ENCODE results near the gene ITIH2. TPM values are rescaled to one million over a fixed set of nuclear protein-coding genes. Genes with fewer than 3 reads are reported as not detected.

Gene ITIH2
- total and polyA plus RNA-seq, 4 donors = 261 to 1,345 (median 532) TPM

DNA sequence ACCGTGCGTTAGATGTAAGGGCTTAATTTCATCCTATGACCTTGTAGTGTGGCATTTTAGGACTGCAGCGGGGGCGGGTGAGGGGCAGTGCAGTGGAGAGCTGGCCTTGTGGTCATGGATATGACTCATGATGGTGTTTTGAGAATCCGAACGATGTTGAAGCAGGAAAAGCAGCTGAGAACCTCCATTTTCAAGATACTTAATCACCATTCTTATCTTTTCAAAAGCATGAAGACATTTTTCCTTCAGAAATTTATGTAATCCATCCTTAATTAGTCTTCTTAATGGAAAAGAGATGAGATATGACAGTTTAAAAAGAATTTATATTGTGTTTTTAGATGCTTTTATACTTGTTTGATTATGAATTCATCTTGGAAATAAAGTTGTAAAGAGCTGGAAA, 94.5 kb downstream of the ITIH2 start:
- no peak overlapping the region for H3K9ac ChIP-seq (ENCODE audit: low read depth in 1 of 2, low read length in 2 of 2)
- no peak for DNase-seq (ENCODE audit: low spot score)

More for the DNA sequence above, 94.5 kb downstream of the ITIH2 start:
- H3K4me1 ChIP-seq (ENCODE audit: control insufficient read depth in 4 of 4, insufficient read depth in 4 of 4, low read length in 3 of 4) = peaks cover 3 to 15% (median 9%) of the 10 kb centered on the region in 4 donors
- H3K36me3 ChIP-seq (ENCODE audit: control insufficient read depth in 4 of 4, insufficient read depth in 3 of 4, low read depth in 1 of 4, low read length in 3 of 4) = peaks cover 4 to 52% (median 42%) of the 10 kb centered on the region in 4 donors
- WGBS = 78% methylated on average over 6 of the region's 6 CpGs
- no peak overlapping the region for H3K4me3 ChIP-seq (ENCODE audit: low read depth in 1 of 3, low read length in 3 of 3)
- H3K27me3 ChIP-seq (ENCODE audit: control insufficient read depth in 4 of 4, insufficient read depth in 4 of 4, low read length in 3 of 4) = no peaks in the 10 kb centered on the region
- no peak overlapping the region for H3K27ac ChIP-seq (ENCODE audit: low read depth in 1 of 2, low read length in 2 of 2)
- TF ChIP-seq FOXA1 (IDR thresholded peaks at IDR 0.05) = no peak
- TF ChIP-seq RXRA (IDR thresholded peaks at IDR 0.05) = no peak
- TF ChIP-seq SP1 (IDR thresholded peaks at IDR 0.05) = no peak
- no peak for TF ChIP-seq JUND (IDR thresholded peaks at IDR 0.05)
- TF ChIP-seq HNF4G (IDR thresholded peaks at IDR 0.05) = no peak
- no peak for TF ChIP-seq MAX (IDR thresholded peaks at IDR 0.05)
- no peak for TF ChIP-seq YY1 (IDR thresholded peaks at IDR 0.05)
- no peak for TF ChIP-seq NR2F2 (IDR thresholded peaks at IDR 0.05)
- TF ChIP-seq, protein P1, sequence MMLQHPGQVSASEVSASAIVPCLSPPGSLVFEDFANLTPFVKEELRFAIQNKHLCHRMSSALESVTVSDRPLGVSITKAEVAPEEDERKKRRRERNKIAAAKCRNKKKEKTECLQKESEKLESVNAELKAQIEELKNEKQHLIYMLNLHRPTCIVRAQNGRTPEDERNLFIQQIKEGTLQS (IDR thresholded peaks at IDR 0.05) = no peak
- TF ChIP-seq ZBTB33 (IDR thresholded peaks at IDR 0.05) = no peak
- TF ChIP-seq REST (IDR thresholded peaks at IDR 0.05) = no peak
- TF ChIP-seq GABPA (IDR thresholded peaks at IDR 0.05 in 1 of 2, conservative IDR thresholded peaks at IDR 0.05 in 1 of 2) = no peak
- TF ChIP-seq EGR1 (IDR thresholded peaks at IDR 0.05; ENCODE audit: low read depth in 2 of 2) = no peak
- no peaks in the 10 kb centered on the region for H3K9me3 ChIP-seq (ENCODE audit: control insufficient read depth in 4 of 4, low read length in 3 of 4)

Other genes starting within 250 kb of the ITIH2 start
- gene ITIH5, start 36.4 kb upstream of the ITIH2 start, total RNA-seq = 1 to 10 TPM; 1.3 TPM
- under 1 TPM; 0.60 to 0.71 TPM for gene ITIH5, start 36.4 kb upstream of the ITIH2 start, polyA plus RNA-seq
- 1 to 10 TPM; 2.5 to 3.8 TPM for gene KIN, start 84.7 kb downstream of the ITIH2 start, total RNA-seq
- gene KIN, start 84.7 kb downstream of the ITIH2 start, polyA plus RNA-seq = 1 to 10 TPM; 2.4 to 3.8 TPM
- 100 to 1,000 TPM; 133 to 201 TPM for gene ATP5F1C, start 84.9 kb downstream of the ITIH2 start, total RNA-seq
- gene ATP5F1C, start 84.9 kb downstream of the ITIH2 start, polyA plus RNA-seq = 100 to 1,000 TPM; 208 to 262 TPM
- 1 to 10 TPM; 1.9 TPM for gene TAF3, start 115.2 kb downstream of the ITIH2 start, total RNA-seq
- gene TAF3, start 115.2 kb downstream of the ITIH2 start, polyA plus RNA-seq = 1 to 10 TPM; 1.5 to 3.6 TPM

Data from liver (tissue), 9 donors.